MCF 10A (cell line): ENCODE data around the gene ELMO3. TPM values are rescaled to one million over a fixed set of nuclear protein-coding genes. Genes with fewer than 3 reads are reported as not detected.

Source experiments
- BruUV-seq: library from RNA; stranded (reverse); fragments of 400-500 nt; replicated peaks from 2 replicates; lab custom pipeline; 2021; lab: Mats Ljungman, UMichigan
- CTCF ChIA-PET: fragments of 300-600 bp; sonication (Branson Sonifier 250); formaldehyde crosslinking; extraction: SDS; loops from one replicate; lab custom pipeline; 2021; ENCODE audit warnings: antibody characterized with exemption, inconsistent platforms; lab: Yijun Ruan, JAX
- POLR2A ChIA-PET: fragments of 300-600, 350-650 bp; sonication (Branson Sonifier 250); formaldehyde crosslinking; extraction: SDS; loops from one replicate; lab custom pipeline; 2020; ENCODE audit warnings: antibody characterized with exemption, inconsistent platforms; lab: Yijun Ruan, JAX
- DNase-seq: peaks from one replicate; pipeline ENCODE4 v3.0.0-alpha.2; 2018; ENCODE audit not compliant: unreplicated experiment
- H3K27ac Mint-ChIP-seq: one replicate; pipeline ENCODE4 v1.8.0; 2022; ENCODE audit warnings: mild to moderate bottlenecking, low read depth, mixed read lengths; ENCODE audit not compliant: unreplicated experiment
- H3K27me3 Mint-ChIP-seq: one replicate; pipeline ENCODE4 v1.8.0; 2022; ENCODE audit warnings: mixed read lengths; ENCODE audit not compliant: insufficient read depth, unreplicated experiment
- H3K36me3 Mint-ChIP-seq: one replicate; pipeline ENCODE4 v1.8.0; 2022; ENCODE audit warnings: mild to moderate bottlenecking, moderate library complexity, mixed read lengths; ENCODE audit not compliant: insufficient read depth, unreplicated experiment
- H3K4me1 Mint-ChIP-seq: one replicate; pipeline ENCODE4 v1.8.0; 2022; ENCODE audit warnings: mixed read lengths; ENCODE audit not compliant: insufficient read depth, unreplicated experiment
- H3K4me3 Mint-ChIP-seq: one replicate; pipeline ENCODE4 v1.8.0; 2022; ENCODE audit warnings: mild to moderate bottlenecking, moderate library complexity, mixed read lengths; ENCODE audit not compliant: unreplicated experiment
- H3K9me3 Mint-ChIP-seq: one replicate; pipeline ENCODE4 v1.8.0; 2022; ENCODE audit warnings: mixed read lengths; ENCODE audit not compliant: unreplicated experiment
- intact Hi-C: fragments of 100-400 bp; cut with micrococcal nuclease; formaldehyde crosslinking; loops from 2 replicates; pipeline ENCODE4 v1.14.1; 2022
- total RNA-seq: library from RNA; stranded (reverse); gene quantifications from 2 replicates; pipeline ENCODE4 v1.2.3, GENCODE V29; 2022
- TF ChIP-seq, protein P1 (sequence below): fragments of 200-600 bp; IDR thresholded peaks from one replicate; pipeline ENCODE4 v1.8.0; 2022; ENCODE audit warnings: antibody characterized with exemption, mild to moderate bottlenecking; ENCODE audit not compliant: unreplicated experiment

The ELMO3 gene
- total RNA-seq, 1 experiment from 2014 or later = 12.0 TPM

- ChIA-PET CTCF (interaction anchor here (0.6 to 0.9 kb wide), 5 partner anchors 71 to 1308 kb away, joined by 3 read pairs; no protein-coding TSS in a partner anchor), POLR2A (interaction anchor here (0.6 to 9.4 kb wide), 9 partner anchors 10 to 1377 kb away, joined by 3 to 87 read pairs (median 6); partner anchors contain the start of genes ELMO3, FHOD1, MATCAP1 and TMEM208)
- no TSS peak for BruUV-seq
- no peaks in the 10 kb centered on the region for H3K9me3 Mint-ChIP-seq
- TF ChIP-seq, protein P1, sequence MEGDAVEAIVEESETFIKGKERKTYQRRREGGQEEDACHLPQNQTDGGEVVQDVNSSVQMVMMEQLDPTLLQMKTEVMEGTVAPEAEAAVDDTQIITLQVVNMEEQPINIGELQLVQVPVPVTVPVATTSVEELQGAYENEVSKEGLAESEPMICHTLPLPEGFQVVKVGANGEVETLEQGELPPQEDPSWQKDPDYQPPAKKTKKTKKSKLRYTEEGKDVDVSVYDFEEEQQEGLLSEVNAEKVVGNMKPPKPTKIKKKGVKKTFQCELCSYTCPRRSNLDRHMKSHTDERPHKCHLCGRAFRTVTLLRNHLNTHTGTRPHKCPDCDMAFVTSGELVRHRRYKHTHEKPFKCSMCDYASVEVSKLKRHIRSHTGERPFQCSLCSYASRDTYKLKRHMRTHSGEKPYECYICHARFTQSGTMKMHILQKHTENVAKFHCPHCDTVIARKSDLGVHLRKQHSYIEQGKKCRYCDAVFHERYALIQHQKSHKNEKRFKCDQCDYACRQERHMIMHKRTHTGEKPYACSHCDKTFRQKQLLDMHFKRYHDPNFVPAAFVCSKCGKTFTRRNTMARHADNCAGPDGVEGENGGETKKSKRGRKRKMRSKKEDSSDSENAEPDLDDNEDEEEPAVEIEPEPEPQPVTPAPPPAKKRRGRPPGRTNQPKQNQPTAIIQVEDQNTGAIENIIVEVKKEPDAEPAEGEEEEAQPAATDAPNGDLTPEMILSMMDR = no peak
- H3K4me1 Mint-ChIP-seq = peaks cover 25% of the 10 kb centered on the region
- peaks cover 7% of the 10 kb centered on the region for H3K36me3 Mint-ChIP-seq
- H3K27me3 Mint-ChIP-seq = no peaks in the 10 kb centered on the region
- DNase-seq = no peak
- peak overlapping the region; percentile 39 for H3K4me3 Mint-ChIP-seq
- H3K27ac Mint-ChIP-seq = peak overlapping the region; percentile 69
- intact Hi-C loops = no loop called here
Observed at GRCh38 chr16:67213197-67214019, 14.5 kb downstream of the ELMO3 start.

GRCh38 chr16:67215706-67216105, 16.8 kb downstream of the ELMO3 start:
- no peak overlapping the region for H3K4me3 Mint-ChIP-seq
- TF ChIP-seq, protein P1 = no peak
- no peaks in the 10 kb centered on the region for H3K9me3 Mint-ChIP-seq
- intact Hi-C loops = no loop called here
- POLR2A ChIA-PET = no interaction called here
- CTCF ChIA-PET = interaction anchor here (0.5 kb wide), 1 partner anchor 175 kb away, joined by 3 read pairs; no protein-coding TSS in a partner anchor
- H3K4me1 Mint-ChIP-seq = peaks cover 15% of the 10 kb centered on the region
- peak overlapping the region; percentile 25 for H3K27ac Mint-ChIP-seq
- H3K27me3 Mint-ChIP-seq = no peaks in the 10 kb centered on the region
- no peak for DNase-seq
- peaks cover 7% of the 10 kb centered on the region for H3K36me3 Mint-ChIP-seq
- no TSS peak for BruUV-seq

DNA sequence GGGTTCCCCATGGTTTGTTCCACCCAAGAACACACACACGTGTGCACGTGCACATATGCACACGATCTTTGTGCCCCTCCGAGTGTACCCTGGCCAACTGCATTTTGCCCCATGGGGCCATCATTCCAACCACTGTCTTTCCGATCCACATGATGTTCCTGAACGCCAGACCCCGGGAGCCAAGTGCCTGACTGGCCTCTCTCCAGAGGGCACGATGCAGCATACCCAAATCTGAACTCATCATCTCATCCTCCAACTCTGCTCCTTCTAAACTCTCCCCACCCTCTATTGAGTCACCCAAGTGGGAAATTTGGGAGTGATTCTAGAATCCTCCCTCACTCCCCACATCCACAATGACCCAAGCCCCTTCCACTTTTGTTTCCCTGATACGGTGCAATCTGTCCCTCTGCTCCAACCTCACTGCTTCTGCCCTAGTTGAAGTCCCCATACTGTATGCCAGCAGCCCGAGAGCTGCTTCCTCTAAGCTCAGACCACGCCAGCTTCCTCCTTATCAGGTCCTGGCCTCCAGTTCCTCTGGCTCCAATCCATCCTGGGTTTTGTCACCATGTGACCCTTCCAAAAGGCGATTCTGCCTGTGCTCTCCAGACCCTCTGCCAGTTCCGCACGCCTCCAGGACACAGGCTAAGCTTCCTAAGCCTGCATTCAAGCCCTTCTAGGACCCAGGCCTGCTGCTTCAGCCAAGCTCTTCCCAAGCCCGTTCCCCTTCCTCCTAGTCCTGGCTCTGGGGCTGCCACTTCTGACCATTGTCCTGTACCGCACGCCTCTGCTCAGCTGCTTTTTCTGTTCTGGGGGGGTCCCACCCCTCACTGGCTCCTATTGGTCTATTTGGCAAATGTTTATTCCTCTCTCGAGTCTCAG, 17.9 kb downstream of the ELMO3 start:
- H3K4me3 Mint-ChIP-seq = no peak overlapping the region
- POLR2A ChIA-PET = interaction anchor here (1.3 kb wide), 1 partner anchor 10 kb away, joined by 6 read pairs; the partner anchor contains the start of gene TMEM208
- no peaks in the 10 kb centered on the region for H3K27me3 Mint-ChIP-seq
- no peak for DNase-seq
- BruUV-seq = no TSS peak
- H3K36me3 Mint-ChIP-seq = peaks cover 7% of the 10 kb centered on the region
- no peak overlapping the region for H3K27ac Mint-ChIP-seq
- intact Hi-C loops = no loop called here
- peaks cover 15% of the 10 kb centered on the region for H3K4me1 Mint-ChIP-seq
- no peaks in the 10 kb centered on the region for H3K9me3 Mint-ChIP-seq
- TF ChIP-seq, protein P1 = no peak
- CTCF ChIA-PET = interaction anchor here (0.6 to 1.2 kb wide), 4 partner anchors 10 to 240 kb away, joined by 3 to 5 read pairs (median 4); partner anchors contain the start of gene TMEM208
